Mesothelial cell of epicardium (in vitro differentiated cells): Measurements from ENCODE around the gene IFNG-AS1. TPM values are rescaled to one million over a fixed set of nuclear protein-coding genes. Genes with fewer than 3 reads are reported as not detected.

Experiments
- DNase-seq, 2 experiments: peaks; one replicate each; pipeline ENCODE4 v3.0.0; 2021; ENCODE audit warnings: low spot score in 2 of 2; ENCODE audit not compliant: unreplicated experiment in 2 of 2
- H3K27ac Mint-ChIP-seq: 2 replicates; pipeline ENCODE4 v1.8.0; 2021; ENCODE audit warnings: mixed read lengths
- H3K27me3 Mint-ChIP-seq: 2 replicates; pipeline ENCODE4 v1.8.0; 2021; ENCODE audit warnings: low read depth, mixed read lengths
- H3K36me3 Mint-ChIP-seq: 2 replicates; pipeline ENCODE4 v1.8.0; 2021; ENCODE audit warnings: mixed read lengths
- H3K4me1 Mint-ChIP-seq: 2 replicates; pipeline ENCODE4 v1.8.0; 2021; ENCODE audit warnings: mixed read lengths
- H3K4me3 Mint-ChIP-seq: 2 replicates; pipeline ENCODE4 v1.8.0; 2021; ENCODE audit warnings: mild to moderate bottlenecking, moderate library complexity, mixed read lengths
- H3K9me3 Mint-ChIP-seq: 2 replicates; pipeline ENCODE4 v1.8.0; 2021; ENCODE audit warnings: mixed read lengths
- total RNA-seq: library from RNA; stranded (reverse); gene quantifications from 3 replicates; pipeline ENCODE4 v1.2.1, GENCODE V29; 2021
- TF ChIP-seq, protein P1 (sequence below): fragments of 200-600 bp; sonication (generic); IDR thresholded peaks from one replicate; pipeline ENCODE4 v1.5.0; 2021; ENCODE audit warnings: antibody characterized with exemption; ENCODE audit not compliant: unreplicated experiment

Gene IFNG-AS1
- total RNA-seq, 1 donor from 2014 or later, result not detected

DNA sequence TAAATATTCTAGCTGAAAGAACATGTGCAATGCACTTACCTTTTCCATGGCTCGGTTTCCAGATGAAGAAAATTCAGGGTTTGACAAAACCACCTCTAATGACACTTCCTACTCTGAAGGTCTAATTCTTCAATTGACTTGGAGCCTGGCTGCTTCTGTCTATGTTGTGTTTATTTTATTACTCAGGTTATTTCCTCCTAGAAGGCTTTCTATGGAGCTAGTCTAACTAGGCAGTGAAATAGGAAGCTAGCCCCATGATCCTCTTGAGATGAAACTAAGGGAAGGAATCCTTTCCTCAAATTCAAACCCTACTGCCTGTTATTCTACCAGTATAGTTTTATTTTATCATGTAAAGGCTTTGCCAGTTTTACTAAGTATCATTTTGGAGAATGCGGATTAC lies 20.9 kb upstream of the IFNG-AS1 start:
- no peak overlapping the region for H3K27ac Mint-ChIP-seq
- H3K36me3 Mint-ChIP-seq, result no peaks in the 10 kb centered on the region
- no peak overlapping the region for H3K4me3 Mint-ChIP-seq
- H3K9me3 Mint-ChIP-seq, result peaks cover 8% of the 10 kb centered on the region
- TF ChIP-seq, protein P1, sequence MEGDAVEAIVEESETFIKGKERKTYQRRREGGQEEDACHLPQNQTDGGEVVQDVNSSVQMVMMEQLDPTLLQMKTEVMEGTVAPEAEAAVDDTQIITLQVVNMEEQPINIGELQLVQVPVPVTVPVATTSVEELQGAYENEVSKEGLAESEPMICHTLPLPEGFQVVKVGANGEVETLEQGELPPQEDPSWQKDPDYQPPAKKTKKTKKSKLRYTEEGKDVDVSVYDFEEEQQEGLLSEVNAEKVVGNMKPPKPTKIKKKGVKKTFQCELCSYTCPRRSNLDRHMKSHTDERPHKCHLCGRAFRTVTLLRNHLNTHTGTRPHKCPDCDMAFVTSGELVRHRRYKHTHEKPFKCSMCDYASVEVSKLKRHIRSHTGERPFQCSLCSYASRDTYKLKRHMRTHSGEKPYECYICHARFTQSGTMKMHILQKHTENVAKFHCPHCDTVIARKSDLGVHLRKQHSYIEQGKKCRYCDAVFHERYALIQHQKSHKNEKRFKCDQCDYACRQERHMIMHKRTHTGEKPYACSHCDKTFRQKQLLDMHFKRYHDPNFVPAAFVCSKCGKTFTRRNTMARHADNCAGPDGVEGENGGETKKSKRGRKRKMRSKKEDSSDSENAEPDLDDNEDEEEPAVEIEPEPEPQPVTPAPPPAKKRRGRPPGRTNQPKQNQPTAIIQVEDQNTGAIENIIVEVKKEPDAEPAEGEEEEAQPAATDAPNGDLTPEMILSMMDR, result no peak
- peaks cover 5% of the 10 kb centered on the region for H3K27me3 Mint-ChIP-seq
- H3K4me1 Mint-ChIP-seq, result peaks cover 1% of the 10 kb centered on the region
- no peak for DNase-seq

- Mint-ChIP-seq H3K4me3 (no peak overlapping the region), H3K4me1 (peaks cover 1% of the 10 kb centered on the region), H3K36me3 (no peaks in the 10 kb centered on the region), H3K27me3 (peaks cover 7% of the 10 kb centered on the region), H3K9me3 (peaks cover 8% of the 10 kb centered on the region), H3K27ac (no peak overlapping the region)
- DNase-seq, result no peak
- TF ChIP-seq, protein P1, result no peak
These were observed 20.5 kb upstream of the IFNG-AS1 start for GRCh38 chr12:67968725-67969124.

DNA sequence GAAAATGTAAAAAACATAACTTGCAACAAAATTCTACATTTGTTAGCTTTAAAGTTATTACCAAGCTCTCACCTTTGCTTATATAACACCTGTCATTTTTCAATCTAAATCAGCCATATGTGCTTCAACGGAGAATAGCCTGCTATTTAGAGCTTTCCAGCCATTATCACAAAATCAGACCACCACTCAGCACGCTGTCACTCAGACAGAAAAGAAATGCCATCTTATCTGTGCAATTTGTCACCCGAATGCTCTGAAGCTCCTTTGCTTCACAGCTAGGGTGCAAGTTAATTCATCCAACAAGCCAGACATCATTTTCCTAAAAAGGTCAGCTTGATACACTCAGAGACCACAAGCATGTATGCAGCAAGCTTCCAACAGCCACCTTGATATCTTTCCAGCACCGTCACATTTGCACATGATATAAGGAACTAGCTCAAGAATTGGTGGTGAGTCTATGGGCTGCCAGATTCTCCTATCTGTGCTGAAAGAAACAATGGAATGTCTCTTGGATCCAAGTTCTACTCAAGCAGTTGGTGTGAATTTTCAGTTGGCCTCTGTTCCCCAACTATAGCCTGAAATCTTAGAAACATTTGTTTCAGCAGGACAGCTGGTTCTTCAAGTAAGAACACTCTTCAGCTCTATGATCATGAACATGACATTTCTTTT lies 20.0 kb upstream of the IFNG-AS1 start:
- DNase-seq, result no peak

DNA sequence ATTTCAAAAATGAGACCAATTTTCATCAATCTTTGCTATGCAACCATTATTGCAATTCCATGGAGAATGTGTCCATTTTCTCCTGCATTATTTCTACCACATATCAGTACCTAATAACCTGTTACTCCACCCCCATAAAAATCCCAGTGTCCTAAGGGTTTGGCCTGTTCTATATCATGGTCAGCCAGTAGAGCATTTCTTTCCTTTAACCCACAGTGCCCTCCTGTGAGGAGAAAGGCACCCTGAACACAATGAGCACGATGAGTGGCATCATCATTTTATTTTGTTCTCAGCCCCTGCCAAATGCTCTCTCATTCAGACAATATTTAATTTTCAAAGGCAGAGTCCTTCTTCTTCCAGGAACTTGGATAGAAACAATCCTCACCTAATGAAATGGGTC lies 11.6 kb upstream of the IFNG-AS1 start:
- Mint-ChIP-seq H3K4me3 (no peak overlapping the region), H3K4me1 (peaks cover 15% of the 10 kb centered on the region), H3K9me3 (peaks cover 20% of the 10 kb centered on the region), H3K27ac (no peak overlapping the region), H3K27me3 (peaks cover 17% of the 10 kb centered on the region), H3K36me3 (no peaks in the 10 kb centered on the region)
- TF ChIP-seq, protein P1, result no peak
- no peak for DNase-seq

More for the DNA sequence above, 20.0 kb upstream of the IFNG-AS1 start:
- Mint-ChIP-seq H3K27me3 (peaks cover 12% of the 10 kb centered on the region), H3K9me3 (peaks cover 12% of the 10 kb centered on the region), H3K27ac (no peak overlapping the region), H3K36me3 (no peaks in the 10 kb centered on the region), H3K4me3 (no peak overlapping the region), H3K4me1 (peaks cover 1% of the 10 kb centered on the region)
- TF ChIP-seq, protein P1, result no peak

GRCh38 chr12:67980391-67980790 lies 8.9 kb upstream of the IFNG-AS1 start:
- Mint-ChIP-seq H3K9me3 (peaks cover 4% of the 10 kb centered on the region), H3K36me3 (no peaks in the 10 kb centered on the region), H3K27ac (no peak overlapping the region), H3K4me3 (no peak overlapping the region), H3K4me1 (peaks cover 20% of the 10 kb centered on the region), H3K27me3 (peaks cover 2% of the 10 kb centered on the region)
- no peak for DNase-seq
- TF ChIP-seq, protein P1, result no peak
